ENCODE results near the gene ASCC3.

The ASCC3 gene

GRCh38 chr6:100730001-100730980 is 150.8 kb downstream of the ASCC3 start:
- DNase-seq (ENCODE audit: low read depth): no peak

DNA sequence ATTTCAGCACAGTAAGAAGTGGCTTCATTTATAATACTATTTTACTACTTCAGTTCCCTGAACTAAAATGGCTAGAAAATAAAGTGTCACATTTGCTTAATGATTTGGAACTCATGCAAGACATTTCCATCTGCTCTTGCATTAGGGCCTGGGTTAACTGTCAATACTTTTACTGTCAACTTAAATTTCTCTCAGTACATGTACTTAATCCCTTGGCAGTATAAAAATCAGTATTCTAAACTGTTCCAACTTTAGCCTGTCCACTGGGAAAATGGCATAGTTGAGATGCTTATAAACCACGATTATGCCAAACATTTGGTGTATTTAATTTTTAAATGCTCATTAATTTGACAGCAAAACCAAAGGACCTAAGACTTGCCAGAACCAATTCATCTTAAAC is 154.5 kb downstream of the ASCC3 start:
- DNase-seq (ENCODE audit: low read depth): no peak

GRCh38 chr6:100724696-100725095 is 156.4 kb downstream of the ASCC3 start:
- no peak for DNase-seq (ENCODE audit: low read depth)

- no peak for DNase-seq (ENCODE audit: low read depth)
These were observed 156.9 kb downstream of the ASCC3 start for GRCh38 chr6:100724222-100724621.

GRCh38 chr6:100721256-100721655 is 159.9 kb downstream of the ASCC3 start:
- no peak for DNase-seq (ENCODE audit: low read depth)

GRCh38 chr6:100719883-100720682 is 161.0 kb downstream of the ASCC3 start:
- no peak for DNase-seq (ENCODE audit: low read depth)

DNA sequence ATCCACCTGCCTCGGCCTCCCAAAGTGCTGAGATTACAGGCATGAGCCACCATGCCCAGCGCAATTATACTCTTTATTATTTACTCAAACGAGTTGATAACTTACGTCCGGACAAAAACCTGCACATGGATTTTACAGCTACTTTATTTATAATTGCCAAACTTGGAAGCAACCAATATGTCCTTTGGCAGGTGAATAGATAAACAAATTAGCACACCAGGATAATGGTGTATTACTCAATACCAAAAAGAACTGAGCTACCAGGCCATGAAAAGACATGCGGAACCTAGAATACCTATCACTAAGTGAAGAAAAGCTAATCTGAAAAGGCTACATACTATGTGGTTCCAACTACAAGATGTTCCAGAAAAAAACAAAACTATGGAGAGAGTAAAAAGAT is 168.1 kb downstream of the ASCC3 start:
- no peak for DNase-seq (ENCODE audit: low read depth)

DNA sequence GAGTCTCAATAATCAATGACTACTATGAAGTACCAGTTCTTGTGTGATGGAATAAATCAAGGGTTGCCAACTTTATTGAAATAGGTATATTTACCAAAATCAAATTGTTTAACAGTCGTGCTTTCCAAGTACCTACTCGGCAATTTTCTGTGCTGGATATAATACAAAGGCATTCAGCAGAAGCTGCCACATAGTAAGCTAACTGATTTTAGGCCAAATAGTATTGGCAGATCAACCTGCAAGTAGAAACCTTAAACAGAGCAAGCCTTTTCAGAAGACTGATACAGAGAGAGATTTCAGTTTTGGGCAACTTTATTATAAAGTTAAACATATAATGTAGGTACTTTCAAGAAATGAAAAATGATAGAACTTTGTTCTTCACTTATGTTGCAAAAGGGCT is 174.6 kb downstream of the ASCC3 start:
- DNase-seq (ENCODE audit: low read depth): no peak

DNA sequence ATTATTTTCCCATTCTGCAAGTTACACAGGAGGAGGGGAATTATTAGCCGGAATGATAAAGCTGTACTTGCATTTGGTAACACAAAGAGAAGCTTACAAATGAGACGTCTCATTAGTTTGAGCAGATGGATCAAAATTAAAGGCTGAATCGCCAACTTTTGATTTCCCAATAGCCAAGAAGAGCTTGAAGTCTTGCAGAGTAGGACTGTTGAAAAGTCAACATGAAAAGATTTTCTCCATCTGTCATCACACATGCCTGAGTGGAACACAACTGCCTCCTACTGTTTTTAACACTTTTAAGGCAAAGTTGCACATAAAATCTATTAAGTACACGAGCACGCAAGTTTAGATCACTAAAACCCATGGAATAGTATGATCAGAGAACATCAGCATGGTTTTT is 176.2 kb downstream of the ASCC3 start:
- no peak for DNase-seq (ENCODE audit: low read depth)

DNA sequence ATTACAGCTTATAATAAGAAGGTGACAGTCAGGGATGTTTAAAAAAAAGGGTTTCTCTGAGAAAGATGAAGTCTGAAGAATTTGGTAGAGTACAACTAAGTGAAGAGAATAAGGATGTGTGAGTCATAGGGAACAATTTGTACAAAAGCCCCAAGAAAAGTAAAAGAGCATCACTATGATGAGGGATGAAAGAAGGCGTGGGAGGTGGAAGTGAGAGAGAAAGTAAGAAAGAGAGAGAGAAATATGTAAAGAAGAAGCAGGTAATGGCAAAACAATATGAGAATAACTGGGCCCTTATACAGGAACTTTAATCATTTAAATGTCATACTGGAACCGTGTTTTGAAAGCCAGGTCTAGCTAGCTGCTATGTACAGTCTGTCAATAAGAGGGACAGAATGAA is 179.4 kb downstream of the ASCC3 start:
- no peak for DNase-seq (ENCODE audit: low read depth)

GRCh38 chr6:100700009-100700408 is 181.1 kb downstream of the ASCC3 start:
- no peak for DNase-seq (ENCODE audit: low read depth)

- no peak for DNase-seq (ENCODE audit: low read depth)
These were observed 185.7 kb downstream of the ASCC3 start for GRCh38 chr6:100695445-100695844.

- DNase-seq (ENCODE audit: low read depth): no peak
These were observed 187.7 kb downstream of the ASCC3 start for GRCh38 chr6:100693249-100693927.

DNA sequence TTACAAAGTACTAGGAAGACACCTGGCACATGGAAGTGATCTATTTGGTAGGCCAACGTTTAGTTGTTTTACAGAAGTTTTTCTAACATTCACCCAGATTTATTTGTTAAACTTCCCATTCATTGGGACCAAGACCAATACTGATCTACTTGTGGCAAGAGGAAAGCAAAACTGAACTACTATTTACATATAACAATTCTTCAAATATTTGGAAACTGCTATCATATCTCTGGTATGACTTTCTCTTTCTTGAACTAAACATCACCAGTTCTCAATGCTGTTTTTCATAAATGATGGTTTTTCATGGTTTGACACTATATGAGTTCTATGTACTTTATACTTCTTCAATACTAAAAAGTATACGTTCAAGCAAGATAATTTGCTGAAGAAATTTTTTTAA is 189.2 kb downstream of the ASCC3 start:
- DNase-seq (ENCODE audit: low read depth): no peak

DNA sequence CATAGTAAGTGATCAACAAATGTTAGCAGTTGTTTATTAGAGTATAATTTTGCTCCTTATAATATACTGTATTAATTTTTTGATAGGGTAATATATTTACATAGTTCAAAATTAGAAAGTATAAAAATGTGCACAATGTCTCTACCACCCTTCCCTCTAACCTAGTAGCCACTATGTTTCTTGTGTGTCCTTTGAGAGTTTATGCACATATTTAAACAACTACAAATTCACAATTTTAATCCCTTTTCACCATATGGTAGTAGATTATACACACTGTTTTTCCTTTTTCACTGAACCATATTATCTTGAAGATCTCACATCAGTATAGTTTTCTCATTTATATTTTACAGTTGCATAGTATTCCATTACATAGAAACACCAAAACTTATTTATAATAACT is 194.9 kb downstream of the ASCC3 start:
- DNase-seq (ENCODE audit: low read depth): no peak

GRCh38 chr6:100685747-100686146 is 195.4 kb downstream of the ASCC3 start:
- DNase-seq (ENCODE audit: low read depth): no peak

- no peak for DNase-seq (ENCODE audit: low read depth)
These were observed 201.0 kb downstream of the ASCC3 start for GRCh38 chr6:100680163-100680562.

- DNase-seq (ENCODE audit: low read depth): no peak
These were observed 203.1 kb downstream of the ASCC3 start for GRCh38 chr6:100678027-100678426.

- no peak for DNase-seq (ENCODE audit: low read depth)
These were observed 203.9 kb downstream of the ASCC3 start for GRCh38 chr6:100677240-100677639.

DNA sequence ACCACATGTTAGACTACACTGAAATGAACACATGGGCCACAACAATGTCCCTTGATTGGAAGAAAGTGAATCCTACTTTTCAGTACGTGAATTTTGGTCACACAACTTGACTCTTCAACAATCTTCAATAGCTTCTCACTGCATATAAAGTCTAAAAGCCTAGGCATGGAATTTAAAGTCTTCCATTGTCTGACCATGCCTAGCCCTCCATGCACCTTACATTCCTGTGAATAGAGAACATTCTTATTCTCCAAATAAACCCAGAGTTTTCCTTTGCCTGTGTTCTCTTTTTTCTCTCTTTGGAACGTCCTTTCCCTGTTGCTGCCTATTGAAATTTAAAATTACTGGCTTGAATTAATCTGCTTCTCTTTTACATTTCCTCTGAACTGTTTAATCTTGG is 207.5 kb downstream of the ASCC3 start:
- DNase-seq (ENCODE audit: low read depth): no peak

DNA sequence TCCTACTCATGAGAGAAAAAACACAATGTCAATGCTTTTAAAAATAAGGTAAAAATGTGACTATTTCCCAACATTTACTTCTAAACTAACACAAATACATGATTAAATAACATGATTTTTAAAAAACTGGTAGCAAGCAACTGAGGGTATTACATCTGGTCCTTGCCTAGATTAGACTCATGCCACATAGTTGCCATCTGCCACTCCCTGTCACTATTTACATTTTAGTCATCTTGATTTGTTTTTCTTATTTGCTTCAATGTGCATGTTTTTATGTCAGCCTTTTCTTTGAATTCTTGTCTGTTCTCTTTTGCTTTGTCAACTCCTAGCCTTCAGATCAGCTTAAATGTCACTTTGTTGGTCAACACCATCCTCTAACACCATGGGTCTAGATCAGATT is 209.4 kb downstream of the ASCC3 start:
- no peak for DNase-seq (ENCODE audit: low read depth)

DNA sequence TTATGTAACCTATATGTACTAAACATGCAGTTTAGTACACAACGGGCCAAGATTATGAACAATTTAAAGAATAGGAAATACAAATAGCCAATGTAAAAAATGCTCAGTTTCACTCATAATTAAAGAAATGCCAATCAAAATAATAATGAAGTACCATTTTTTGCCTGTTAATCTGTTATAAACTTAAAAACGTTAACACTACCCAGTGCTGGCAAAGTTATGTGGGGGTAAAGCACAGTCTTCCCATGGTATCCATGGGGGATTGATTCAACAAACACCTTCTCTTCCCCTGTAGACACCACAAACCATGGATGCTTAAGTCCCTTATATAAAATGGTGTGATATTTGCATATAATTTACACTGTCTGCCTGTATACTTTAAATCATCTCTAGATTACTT is 211.1 kb downstream of the ASCC3 start:
- no peak for DNase-seq (ENCODE audit: low read depth)

- DNase-seq (ENCODE audit: low read depth): no peak
These were observed 216.1 kb downstream of the ASCC3 start for GRCh38 chr6:100665041-100665380.
